Measurements from ENCODE around the gene GTF3C2. TPM values are rescaled to one million over a fixed set of nuclear protein-coding genes. Genes with fewer than 3 reads are reported as not detected.

Gene GTF3C2
- polyA plus RNA-seq, 2 of the 4 experiments (the other 2 are of a cell fraction), result 75.4 to 101 TPM

GRCh38 chr2:27372937-27373336 lies 16.4 kb upstream of the GTF3C2 start:
- no peak overlapping the region for H3K27ac ChIP-seq
- WGBS (ENCODE audit: missing lambda C conversion rate), result 94% methylated on average over 6 of the region's 6 CpGs
- no peak for DNase-seq (ENCODE audit: low read depth in 1 of 2, low spot score in 1 of 2)
- peak overlapping the region; percentile 93; the same call in 2 of the 3 replicates for H3K4me2 ChIP-seq
- POLR2A ChIA-PET, result no interaction called here
- CTCF ChIA-PET, result interaction anchor here (1.6 to 3.9 kb wide), 5 partner anchors 8 to 108 kb away, joined by 3 to 28 read pairs (median 5); partner anchors contain the start of genes MPV17 and ZNF513
- no peaks in the 10 kb centered on the region for H3K9me3 ChIP-seq
- H3K4me1 ChIP-seq, result peaks cover 24% of the 10 kb centered on the region
- no peak for ATAC-seq
- FAIRE-seq, result no peak
- no peak overlapping the region for H3K4me3 ChIP-seq
- TF ChIP-seq RARB (CRISPR knock-in tag; IDR thresholded peaks at IDR 0.05), result no peak
- TF ChIP-seq FOXS1 (CRISPR knock-in tag; IDR thresholded peaks at IDR 0.05), result no peak
- no peak for TF ChIP-seq HMGXB4 (CRISPR knock-in tag; IDR thresholded peaks at IDR 0.05; ENCODE audit: borderline replicate concordance)
- no peak for TF ChIP-seq ZFP36 (IDR thresholded peaks at IDR 0.05; ENCODE audit: borderline replicate concordance, partially characterized antibody)
- no peak for TF ChIP-seq CHD2 (IDR thresholded peaks at IDR 0.05; ENCODE audit: low read length, partially characterized antibody)
- TF ChIP-seq FOSB (CRISPR knock-in tag; IDR thresholded peaks at IDR 0.05), result no peak
- no peak for TF ChIP-seq TFCP2L1 (CRISPR knock-in tag; IDR thresholded peaks at IDR 0.05)
- no peak for TF ChIP-seq HES2 (IDR thresholded peaks at IDR 0.05)
- TF ChIP-seq RNF2 (IDR thresholded peaks at IDR 0.05; ENCODE audit: borderline replicate concordance, low read depth), result no peak
- TF ChIP-seq ZNF302 (CRISPR knock-in tag; IDR thresholded peaks at IDR 0.05), result no peak
- no peak for TF ChIP-seq KDM5A (IDR thresholded peaks at IDR 0.05)
- TF ChIP-seq NR3C1 (IDR thresholded peaks at IDR 0.05), result no peak
- no peak for TF ChIP-seq EHMT2 (IDR thresholded peaks at IDR 0.05; ENCODE audit: low read depth)

- ATAC-seq (peak; percentile 64 to 65), DNase-seq (ENCODE audit: low read depth in 1 of 2, low spot score in 1 of 2) (peak; percentile 29 to 57), FAIRE-seq (no peak)
- Histone ChIP-seq H3K9me3 (no peaks in the 10 kb centered on the region), H3K4me1 (peaks cover 24% of the 10 kb centered on the region), H3K4me3 (peak overlapping the region; percentile 79), H3K4me2 (peak overlapping the region; percentile 93), H3K27ac (peak overlapping the region; percentile 88 to 95)
- ChIA-PET POLR2A (interaction anchor here (0.5 to 5.0 kb wide), 3 partner anchors 9 to 38 kb away, joined by 3 to 26 read pairs (median 4); partner anchors contain the start of genes GTF3C2 and ZNF513), CTCF (interaction anchor here (0.9 to 3.9 kb wide), 9 partner anchors 10 to 106 kb away, joined by 3 to 28 read pairs (median 6); partner anchors contain the start of genes GTF3C2, MPV17 and ZNF513)
- 3% methylated on average over 23 of the region's 46 CpGs for WGBS (ENCODE audit: missing lambda C conversion rate)
- TF ChIP-seq CHD2 (IDR thresholded peaks at IDR 0.05; ENCODE audit: low read length, partially characterized antibody), result no peak
- TF ChIP-seq FOSL2 (IDR thresholded peaks at IDR 0.05), result no peak
- no peak for TF ChIP-seq FOSL2 (CRISPR knock-in tag; IDR thresholded peaks at IDR 0.05)
- TF ChIP-seq JUNB (IDR thresholded peaks at IDR 0.05), result no peak
- no peak for TF ChIP-seq CEBPB (IDR thresholded peaks at IDR 0.05)
- TF ChIP-seq EHF (CRISPR knock-in tag; IDR thresholded peaks at IDR 0.05), result no peak
- peak; percentile 92 for TF ChIP-seq MAX (IDR thresholded peaks at IDR 0.05)
- peak; percentile 95 for TF ChIP-seq E2F6 (IDR thresholded peaks at IDR 0.05; ENCODE audit: borderline replicate concordance, low read depth)
- no peak for TF ChIP-seq ZFP36 (IDR thresholded peaks at IDR 0.05; ENCODE audit: borderline replicate concordance, partially characterized antibody)
- TF ChIP-seq TFCP2L1 (CRISPR knock-in tag; IDR thresholded peaks at IDR 0.05), result no peak
- TF ChIP-seq TP53 (CRISPR knock-in tag; IDR thresholded peaks at IDR 0.05), result no peak
- TF ChIP-seq POLR2AphosphoS2 (conservative IDR thresholded peaks at IDR 0.05; ENCODE audit: low read length), result no peak
- 0 out of 2 replicates have a peak, but pooled peaks have one; percentile 36 for TF ChIP-seq ATOH8 (CRISPR knock-in tag; IDR thresholded peaks at IDR 0.05; ENCODE audit: low read depth)
- TF ChIP-seq BCL3 (IDR thresholded peaks at IDR 0.05), result no peak
- peak; percentile 65; the same call in 1 of the 2 replicates for TF ChIP-seq MYC (IDR thresholded peaks at IDR 0.05; ENCODE audit: borderline replicate concordance, low read length)
- no peak for TF ChIP-seq REST (IDR thresholded peaks at IDR 0.05)
- TF ChIP-seq SREBF2 (IDR thresholded peaks at IDR 0.05), result no peak
- TF ChIP-seq KDM5A (IDR thresholded peaks at IDR 0.05), result peak; percentile 45; the same call in 1 of the 2 replicates
These were observed 14.5 kb upstream of the GTF3C2 start for GRCh38 chr2:27370816-27371620.

Data from A549 (cell line).